ENCODE results near the gene DMAC2.

DNA sequence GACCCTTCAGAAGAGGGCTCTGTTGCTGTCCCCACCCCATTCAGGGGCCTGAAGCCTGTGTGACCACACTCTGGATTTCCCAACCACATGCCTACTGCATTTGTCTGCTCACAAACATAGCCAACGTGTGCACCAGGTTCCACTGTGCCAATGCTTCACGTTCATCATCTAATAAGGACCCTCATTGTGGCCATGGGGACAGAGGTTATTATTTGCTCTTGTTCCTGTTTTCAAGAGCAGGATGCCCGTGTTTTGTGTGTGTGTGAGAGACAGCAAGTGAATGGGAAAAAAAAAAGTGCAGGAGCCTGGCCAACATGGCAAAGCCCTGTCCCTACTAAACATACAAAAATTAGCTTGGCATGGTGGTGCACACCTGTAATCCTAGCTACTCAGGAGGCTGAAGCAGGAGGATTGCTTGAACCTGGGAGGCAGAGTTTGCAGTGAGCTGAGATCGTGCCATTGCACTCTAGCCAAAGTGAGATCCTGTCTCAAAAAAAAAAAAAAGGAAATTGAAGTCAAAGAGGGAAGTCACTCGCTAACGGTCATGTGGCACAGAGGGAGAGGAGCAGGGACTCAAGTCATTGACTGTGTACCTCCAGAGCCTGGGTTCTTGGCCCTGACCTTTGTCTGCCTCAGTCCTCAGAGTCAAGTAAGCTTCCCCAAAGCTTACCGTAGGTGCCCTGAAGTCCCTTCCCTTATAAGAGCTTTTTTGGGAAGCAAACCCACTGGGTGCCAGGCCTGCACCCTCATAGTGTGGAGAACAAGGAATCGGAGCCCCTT, 19.4 kb downstream of the DMAC2 start:
- TF ChIP-seq, protein P1, sequence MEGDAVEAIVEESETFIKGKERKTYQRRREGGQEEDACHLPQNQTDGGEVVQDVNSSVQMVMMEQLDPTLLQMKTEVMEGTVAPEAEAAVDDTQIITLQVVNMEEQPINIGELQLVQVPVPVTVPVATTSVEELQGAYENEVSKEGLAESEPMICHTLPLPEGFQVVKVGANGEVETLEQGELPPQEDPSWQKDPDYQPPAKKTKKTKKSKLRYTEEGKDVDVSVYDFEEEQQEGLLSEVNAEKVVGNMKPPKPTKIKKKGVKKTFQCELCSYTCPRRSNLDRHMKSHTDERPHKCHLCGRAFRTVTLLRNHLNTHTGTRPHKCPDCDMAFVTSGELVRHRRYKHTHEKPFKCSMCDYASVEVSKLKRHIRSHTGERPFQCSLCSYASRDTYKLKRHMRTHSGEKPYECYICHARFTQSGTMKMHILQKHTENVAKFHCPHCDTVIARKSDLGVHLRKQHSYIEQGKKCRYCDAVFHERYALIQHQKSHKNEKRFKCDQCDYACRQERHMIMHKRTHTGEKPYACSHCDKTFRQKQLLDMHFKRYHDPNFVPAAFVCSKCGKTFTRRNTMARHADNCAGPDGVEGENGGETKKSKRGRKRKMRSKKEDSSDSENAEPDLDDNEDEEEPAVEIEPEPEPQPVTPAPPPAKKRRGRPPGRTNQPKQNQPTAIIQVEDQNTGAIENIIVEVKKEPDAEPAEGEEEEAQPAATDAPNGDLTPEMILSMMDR (IDR thresholded peaks at IDR 0.05): no peak
- TF ChIP-seq EP300 (IDR thresholded peaks at IDR 0.05) (no peak), POLR2AphosphoS5 (IDR thresholded peaks at IDR 0.05) (no peak)
